HCT116 (cell line): ENCODE measurements around the gene USP10.

Source experiments
- CBX3 ChIP-seq: IDR thresholded peaks from 2 replicates; pipeline ENCODE4 v1.6.1; 2012; ENCODE audit warnings: low read depth
- CTCF ChIP-seq, 3 experiments: fragments of 200-600 bp in 1 of 3; sonication (generic) in 1 of 3; IDR thresholded peaks in 2 of 3; conservative IDR thresholded peaks in 1 of 3; 2 replicates each; pipeline ENCODE4 v1.5.1; 2012 to 2017; ENCODE audit warnings: low read depth in 2 of 3, low read length in 2 of 3, antibody characterized with exemption in 1 of 3, borderline replicate concordance in 1 of 3, control low read depth in 1 of 3, mild to moderate bottlenecking in 1 of 3, mixed read lengths in 1 of 3, mixed run types in 1 of 3, moderate library complexity in 1 of 3; ENCODE audit not compliant: insufficient read depth in 1 of 3
- EGR1 ChIP-seq: IDR thresholded peaks from 2 replicates; pipeline ENCODE4 v1.6.1; 2012; ENCODE audit warnings: low read depth
- EZH2 ChIP-seq: fragments of 200-600 bp; sonication (generic); IDR thresholded peaks from 2 replicates; pipeline ENCODE4 v1.6.1; 2017; ENCODE audit warnings: antibody characterized with exemption, mixed run types
- EZH2phosphoT487 ChIP-seq: fragments of 200-600 bp; IDR thresholded peaks from 2 replicates; pipeline ENCODE4 v1.6.1; 2018; ENCODE audit warnings: antibody characterized with exemption, borderline replicate concordance
- MAX ChIP-seq: IDR thresholded peaks from 2 replicates; pipeline ENCODE4 v1.6.1; 2012
- POLR2A ChIP-seq: IDR thresholded peaks from 2 replicates; pipeline ENCODE4 v1.7.0; 2011; ENCODE audit warnings: borderline replicate concordance; ENCODE audit not compliant: insufficient read depth, insufficient read length; ENCODE audit errors: extremely low read depth
- POLR2AphosphoS5 ChIP-seq: IDR thresholded peaks from 2 replicates; pipeline ENCODE4 v1.6.1; 2011; ENCODE audit warnings: mild to moderate bottlenecking, low read depth, low read length, moderate library complexity
- SIN3A ChIP-seq: IDR thresholded peaks from 2 replicates; pipeline ENCODE4 v1.6.1; 2012; ENCODE audit warnings: low read depth
- SRF ChIP-seq: IDR thresholded peaks from 2 replicates; pipeline ENCODE4 v1.6.1; 2012; ENCODE audit warnings: low read depth
- TCF7L2 ChIP-seq: IDR thresholded peaks from 2 replicates; pipeline ENCODE4 v1.7.0; 2011; ENCODE audit warnings: borderline replicate concordance, inconsistent platforms; ENCODE audit not compliant: insufficient read depth, insufficient read length; ENCODE audit errors: extremely low read depth
- YY1 ChIP-seq: IDR thresholded peaks from 2 replicates; pipeline ENCODE4 v1.6.1; 2011; ENCODE audit warnings: low read length, low read depth, moderate library complexity, mild to moderate bottlenecking; ENCODE audit not compliant: insufficient replicate concordance; ENCODE audit errors: extremely low read depth
- ZNF274 ChIP-seq: fragments of 200-500 bp; sonication (Bioruptor generic); IDR thresholded peaks from 2 replicates; pipeline ENCODE4 v1.6.1; 2014; ENCODE audit warnings: mild to moderate bottlenecking, low read depth, low read length, inconsistent platforms

- TF ChIP-seq TCF7L2 (no peak), SRF (no peak), CTCF (IDR thresholded peaks at IDR 0.05 in 2 of 3, conservative IDR thresholded peaks at IDR 0.05 in 1 of 3; ENCODE audit: borderline replicate concordance in 1 of 3, insufficient read depth in 1 of 3, low read depth in 2 of 3, low read length in 2 of 3) (no peak), POLR2AphosphoS5 (no peak), EZH2phosphoT487 (no peak), EZH2 (no peak), POLR2A (no peak), MAX (no peak), SIN3A (no peak), CBX3 (no peak), ZNF274 (no peak), YY1 (no peak), EGR1 (no peak)
Measured at GRCh38 chr16:84828322-84828721, 128.5 kb downstream of the USP10 start.
